Stimulated activated CD8-positive, alpha-beta memory T cell treated with anti-CD3 and anti-CD28 coated beads, Interleukin-4, amount 100 ng/mL, for 4 hours (primary cell): ENCODE results near the gene MAP2K3.

Experiments
- DNase-seq, 2 donors: peaks; one replicate each; pipeline ENCODE4 v3.0.0-alpha.2; 2020; ENCODE audit warnings: low read depth in 2 of 2, low spot score in 1 of 2

Gene MAP2K3

DNA sequence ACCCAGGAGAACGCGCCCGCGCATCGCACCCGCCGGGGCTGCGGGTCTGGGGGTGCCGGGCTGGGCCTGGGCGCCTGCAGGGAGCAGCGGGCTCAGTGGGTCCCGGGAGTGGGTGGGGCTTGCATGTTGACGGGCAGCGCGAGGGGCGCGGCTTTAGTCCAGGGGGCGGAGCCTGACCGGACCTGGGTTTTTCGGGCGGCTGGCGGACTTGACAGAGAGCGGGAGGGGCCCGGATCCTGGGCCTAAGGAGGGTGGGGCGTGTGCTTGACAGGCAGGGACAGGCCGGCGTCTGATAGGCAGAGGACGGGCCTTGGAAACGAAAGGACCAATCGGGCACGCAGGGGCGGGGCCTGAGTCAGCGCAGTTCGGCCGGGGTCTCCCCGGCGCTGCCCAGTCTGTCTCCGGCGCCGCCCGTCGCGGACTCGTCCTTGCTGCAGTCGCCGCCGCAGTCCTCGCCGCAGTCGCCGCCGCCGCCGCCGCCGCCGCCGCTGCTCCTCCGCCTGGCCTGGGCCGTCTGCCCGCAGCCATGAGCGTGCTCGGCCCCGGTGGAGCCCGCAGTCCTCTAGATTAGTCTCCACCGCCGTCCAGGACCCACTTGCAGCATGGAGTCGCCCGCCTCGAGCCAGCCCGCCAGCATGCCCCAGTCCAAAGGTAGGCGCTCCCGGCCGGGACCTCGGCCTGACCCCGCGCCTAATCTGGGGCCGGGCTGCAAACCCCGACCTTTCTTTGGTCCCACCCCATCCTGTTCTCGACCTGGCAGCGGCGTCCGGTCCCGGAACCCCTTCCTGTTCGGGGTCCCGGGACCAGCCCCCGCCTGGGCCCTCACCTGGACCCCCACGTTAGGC is at the start of gene MAP2K3:
Gene MAP2K3 (plus strand): TSS at position 393 of the 845 bp plus-strand sequence. CDS start 210 bp downstream, at position 603.
- DNase-seq = peak; percentile 94 to 97

DNA sequence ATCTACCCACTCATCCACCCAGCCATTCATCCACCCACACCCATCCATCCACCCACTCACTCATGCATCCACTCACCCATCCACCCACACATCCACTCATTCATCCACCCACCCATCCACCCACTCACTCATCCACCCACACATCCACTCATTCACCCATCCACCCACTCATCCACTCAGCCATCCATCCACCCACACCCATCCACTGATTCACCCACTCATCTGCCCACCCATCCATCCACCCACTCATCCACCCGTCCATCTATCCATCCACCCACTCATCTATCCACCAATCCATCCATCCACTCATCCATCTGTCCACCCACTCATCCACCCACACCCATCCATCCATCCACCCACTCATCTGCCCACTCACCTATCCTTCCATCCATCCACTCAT is 48.6 kb upstream of the MAP2K3 start:
- no peak for DNase-seq

- no peak for DNase-seq
Measured at GRCh38 chr17:21239680-21240368, 44.7 kb upstream of the MAP2K3 start.

- no peak for DNase-seq
Measured at GRCh38 chr17:21240369-21241055, 44.0 kb upstream of the MAP2K3 start.

GRCh38 chr17:21241564-21241963 is 42.9 kb upstream of the MAP2K3 start:
- DNase-seq = no peak

DNA sequence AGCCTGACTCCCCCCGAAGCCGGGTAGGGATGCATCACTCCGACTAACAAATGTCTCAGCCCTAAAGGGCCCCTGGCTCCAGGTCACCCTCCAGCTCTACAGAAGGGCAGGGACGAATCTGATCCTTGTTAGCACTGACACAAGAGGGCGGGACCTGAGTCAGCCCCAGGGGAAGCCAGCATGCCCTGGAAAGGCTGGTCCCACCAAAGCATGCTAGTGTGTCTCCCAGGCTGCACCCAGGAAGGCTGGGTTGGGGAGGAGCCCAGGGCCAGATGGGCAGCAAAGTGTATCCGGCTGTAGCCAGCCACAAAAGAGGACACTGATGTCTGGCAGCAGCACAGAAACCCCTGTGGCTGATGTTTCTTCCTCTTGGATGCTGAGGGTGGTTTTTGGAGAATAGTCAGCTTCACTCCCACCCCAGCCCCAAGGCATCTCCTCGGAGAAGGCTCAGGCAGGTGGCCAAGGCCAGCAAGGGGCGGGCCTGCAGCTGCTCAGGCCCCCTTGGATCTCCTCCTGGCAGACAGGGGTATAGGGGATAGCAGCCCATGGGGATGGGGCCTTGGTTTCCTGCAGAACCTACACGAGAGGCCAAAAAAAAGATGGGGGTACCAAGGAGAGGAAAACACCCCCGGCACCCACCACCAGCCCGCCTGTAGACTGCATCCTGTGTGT is 42.3 kb upstream of the MAP2K3 start:
- no peak for DNase-seq

DNA sequence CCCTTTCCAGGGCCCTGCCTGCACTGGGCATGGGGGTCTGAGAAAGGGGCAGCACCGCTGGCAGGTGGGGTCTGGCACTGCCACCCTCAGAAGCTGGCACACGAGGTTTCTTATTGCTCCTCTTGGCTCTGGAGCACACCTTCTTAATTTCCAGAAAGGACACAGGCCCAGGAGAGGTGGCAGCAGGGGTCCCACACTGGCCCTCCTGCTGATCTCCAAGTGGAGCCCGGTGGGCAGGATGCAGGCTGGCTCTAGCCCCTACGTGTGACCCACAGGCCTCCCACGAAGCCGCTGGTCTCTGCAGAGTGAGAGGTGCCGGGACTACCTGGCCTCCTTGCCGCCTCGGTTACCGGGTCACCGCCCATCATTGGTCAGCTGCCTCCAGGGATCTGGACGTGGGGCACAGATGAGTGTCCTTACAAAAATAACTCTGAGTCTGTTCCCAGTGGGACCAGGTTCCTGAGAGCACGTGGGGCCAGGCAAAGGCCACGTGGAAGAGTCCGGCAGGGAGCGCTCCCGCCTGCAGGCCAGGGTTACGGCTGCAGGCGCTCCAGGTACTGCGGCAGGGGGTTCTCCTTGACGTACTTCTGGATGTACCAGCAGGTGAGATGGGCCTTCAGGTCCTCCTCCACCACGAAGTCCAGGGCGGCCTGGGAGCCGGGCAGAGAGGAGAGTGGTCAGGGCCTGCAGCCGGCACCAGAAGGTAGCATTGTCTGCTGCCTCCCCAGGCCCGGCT is 41.6 kb upstream of the MAP2K3 start:
- no peak for DNase-seq

DNA sequence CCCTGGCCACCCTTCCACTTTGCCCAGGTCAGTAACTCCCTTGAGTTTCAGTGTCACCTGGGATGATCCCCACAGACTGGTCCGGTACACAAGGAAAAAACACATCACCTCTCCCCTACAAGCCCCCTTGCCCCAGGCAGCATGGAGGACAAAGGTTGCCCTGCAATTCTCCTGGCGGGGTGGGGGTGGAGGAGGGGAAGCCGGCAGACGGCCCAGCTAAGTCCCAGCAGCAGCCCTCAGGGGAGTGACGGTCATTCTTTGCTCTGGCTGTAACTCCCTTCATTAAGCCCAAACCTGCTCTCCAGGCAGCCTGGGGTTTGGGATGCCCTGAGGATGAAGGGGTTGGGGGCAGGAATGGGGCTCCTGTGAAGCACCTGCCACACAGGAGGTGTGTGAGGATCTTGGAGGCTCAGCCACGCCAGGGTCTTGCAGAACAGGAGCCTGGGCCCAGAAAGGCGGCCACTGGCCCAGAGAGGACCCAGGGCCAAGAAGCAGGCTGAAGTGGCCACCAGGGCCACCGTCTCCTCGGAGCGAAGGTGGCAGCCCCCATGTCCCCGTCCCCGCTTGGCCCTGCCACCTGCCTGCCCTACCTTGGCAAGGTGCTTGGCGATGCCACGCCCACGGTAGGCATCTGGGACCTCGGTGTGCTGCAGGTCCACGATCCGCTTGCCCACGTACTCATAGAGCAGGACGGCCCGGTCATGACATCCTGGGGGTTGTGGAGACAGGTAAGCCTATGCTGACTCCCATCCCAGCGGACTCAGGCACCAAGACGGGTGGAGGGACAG is 40.8 kb upstream of the MAP2K3 start:
- no peak for DNase-seq

DNA sequence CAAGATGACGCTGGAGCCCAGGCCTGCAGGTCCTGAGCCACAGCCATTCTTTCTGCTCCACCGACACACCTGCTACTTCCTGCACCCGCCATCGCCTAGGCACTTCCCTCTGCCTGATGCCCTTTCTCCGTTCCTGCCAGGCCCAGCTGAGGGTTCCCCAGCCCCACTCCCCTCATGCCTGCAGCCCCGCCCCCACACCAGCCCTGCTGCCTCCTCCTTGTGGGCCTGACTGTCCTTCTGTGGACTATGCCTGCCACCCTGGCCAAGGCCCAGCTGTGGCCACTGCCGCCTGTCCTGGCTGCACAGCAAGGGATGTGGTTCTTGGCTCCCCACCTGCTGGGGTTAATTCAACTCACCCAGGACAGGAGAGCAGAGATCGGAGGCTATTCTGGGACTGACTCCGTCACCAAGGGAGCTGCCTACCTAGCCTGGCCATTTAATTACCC is 38.8 kb upstream of the MAP2K3 start:
- DNase-seq = no peak

DNA sequence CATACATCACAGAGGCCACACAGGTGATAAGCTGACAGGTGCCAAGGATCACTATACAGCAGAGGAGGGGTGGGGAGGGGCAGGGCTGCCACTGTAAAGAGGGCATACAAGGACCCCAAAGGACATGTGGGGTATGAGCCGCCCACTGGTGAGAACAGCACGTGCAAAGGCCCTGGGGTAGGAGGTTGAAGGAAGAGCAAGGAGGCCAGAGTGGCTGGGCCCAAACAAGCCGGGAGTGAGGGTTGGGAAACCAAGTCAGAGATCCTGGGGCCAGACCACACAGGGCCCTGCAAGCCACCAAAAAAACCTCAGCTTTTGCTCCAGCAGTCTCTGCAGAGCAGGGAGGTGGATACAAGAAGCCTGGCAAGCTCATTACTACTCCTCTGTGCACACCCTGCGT is 37.8 kb upstream of the MAP2K3 start:
- DNase-seq = no peak

DNA sequence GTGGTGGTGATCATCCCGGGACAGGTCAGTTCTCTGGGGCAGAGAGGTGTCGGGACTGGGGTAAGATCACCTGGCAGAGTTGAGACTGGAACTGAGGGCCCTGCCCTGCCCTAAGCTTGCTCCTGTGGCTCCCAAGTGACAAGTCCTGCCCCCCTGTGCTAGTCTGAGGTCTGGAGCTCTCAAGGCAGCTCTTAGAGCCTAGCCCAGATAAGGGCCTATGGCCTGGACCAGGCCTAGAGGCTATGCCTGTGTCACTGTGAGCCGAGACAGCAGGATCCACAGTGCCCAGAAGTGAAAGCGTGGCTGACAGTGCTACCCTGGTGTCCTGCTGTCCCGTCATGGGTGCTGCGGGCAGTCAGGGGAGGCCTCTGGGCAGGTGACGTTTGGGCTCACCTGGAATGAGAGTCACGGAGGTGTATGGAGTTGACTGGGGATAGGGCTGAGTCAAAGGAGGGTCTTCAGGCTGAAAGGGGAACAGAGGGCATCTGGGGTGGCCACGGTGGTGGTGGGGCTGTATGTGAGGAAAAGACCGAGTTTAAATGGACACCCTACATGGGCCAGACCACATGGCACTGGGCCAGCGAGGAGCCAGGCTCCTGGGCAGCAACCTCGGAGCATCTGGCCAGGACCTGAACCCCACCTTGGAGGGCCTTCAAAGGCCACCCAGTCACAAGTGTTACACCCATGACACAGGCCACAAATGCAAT is 36.8 kb upstream of the MAP2K3 start:
- DNase-seq = no peak

DNA sequence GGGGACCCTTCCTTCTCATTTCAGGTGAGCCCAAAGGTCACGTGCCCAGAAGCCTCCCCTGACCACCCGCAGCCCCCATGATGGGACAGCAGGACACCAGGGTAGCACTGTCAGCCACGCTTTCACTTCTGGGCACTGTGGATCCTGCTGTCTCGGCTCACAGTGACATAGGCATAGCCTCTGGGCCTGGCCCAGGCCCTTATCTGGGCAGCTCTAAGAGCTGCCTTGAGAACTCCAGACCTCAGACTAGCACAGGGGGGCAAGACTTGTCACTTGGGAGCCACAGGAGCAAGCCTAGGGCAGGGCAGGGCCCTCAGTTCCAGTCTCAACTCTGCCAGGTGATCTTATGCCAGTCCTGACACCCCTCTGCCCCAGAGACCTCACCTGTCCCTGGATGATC is 36.0 kb upstream of the MAP2K3 start:
- DNase-seq = no peak

- no peak for DNase-seq
Measured at GRCh38 chr17:21249086-21249795, 35.3 kb upstream of the MAP2K3 start.

- DNase-seq = no peak
Measured at GRCh38 chr17:21249920-21250703, 34.4 kb upstream of the MAP2K3 start.

GRCh38 chr17:21250854-21251253 is 33.7 kb upstream of the MAP2K3 start:
- no peak for DNase-seq

GRCh38 chr17:21251337-21252010 is 33.0 kb upstream of the MAP2K3 start:
- DNase-seq = no peak

DNA sequence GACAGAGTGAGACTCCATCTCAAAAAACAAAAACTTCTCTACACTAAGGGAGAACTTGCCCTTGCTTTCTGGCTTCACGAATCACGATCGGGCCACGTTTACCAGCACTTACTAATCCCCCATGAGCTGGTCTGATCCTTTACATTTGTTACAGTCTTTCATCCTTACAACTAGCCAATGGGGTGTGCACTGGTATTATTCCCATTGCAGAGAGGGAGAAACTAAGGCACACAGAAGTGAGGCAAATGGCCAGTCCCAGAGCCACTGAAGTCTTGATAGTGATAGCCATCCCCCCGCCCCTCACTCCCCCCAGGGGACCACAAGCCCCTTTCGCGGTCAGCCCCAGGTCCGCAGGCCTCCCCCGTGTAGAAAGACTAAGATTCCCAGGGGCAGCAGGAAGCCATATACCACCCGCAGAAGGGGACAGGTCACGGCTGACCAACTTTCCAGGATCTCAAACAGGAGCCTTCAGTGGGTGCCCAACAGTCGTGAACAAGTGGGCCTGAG is 32.2 kb upstream of the MAP2K3 start:
- DNase-seq = no peak
